OCI-LY3 (cell line): ENCODE data around the gene DLD.

ENCODE experiments used
- H2AFZ ChIP-seq: fragments of 200-600, 300-600 bp; shearing (Covaris generic); 2 replicates; pipeline ENCODE4 v1.6.0; 2014; ENCODE audit warnings: antibody characterized with exemption, low read depth, low read length
- H3K27ac ChIP-seq: fragments of 200-600, 300-600 bp; sonication (generic); 2 replicates; pipeline ENCODE4 v1.5.1; 2014; ENCODE audit warnings: mild to moderate bottlenecking, low read length, moderate library complexity, mixed read lengths
- H3K27me3 ChIP-seq: fragments of 200-600, 300-600 bp; sonication (generic); 2 replicates; pipeline ENCODE4 v1.6.1; 2014; ENCODE audit warnings: low read depth, low read length, mixed read lengths
- H3K36me3 ChIP-seq: fragments of 200-600, 300-600 bp; sonication (generic); replicated peaks from 2 replicates; pipeline ENCODE3; 2014; ENCODE audit warnings: low read depth, low read length, mixed read lengths
- H3K4me1 ChIP-seq: fragments of 300-600, 200-600 bp; sonication (generic); 2 replicates; pipeline ENCODE4 v1.6.1; 2014; ENCODE audit warnings: low read length, mixed read lengths
- H3K4me2 ChIP-seq: fragments of 200-600, 300-600 bp; sonication (generic); 2 replicates; pipeline ENCODE4 v1.6.1; 2014; ENCODE audit warnings: low read length, mixed read lengths
- H3K4me3 ChIP-seq: fragments of 300-600, 200-600 bp; sonication (generic); 2 replicates; pipeline ENCODE4 v1.5.1; 2014; ENCODE audit warnings: antibody characterized with exemption, mild to moderate bottlenecking, low read length, moderate library complexity
- H3K79me2 ChIP-seq: fragments of 300-600, 200-600 bp; shearing (Covaris generic); 2 replicates; pipeline ENCODE4 v1.6.1; 2014; ENCODE audit warnings: mild to moderate bottlenecking, low read length, mixed read lengths
- H3K9ac ChIP-seq: fragments of 300-600, 200-600 bp; shearing (Covaris generic); 2 replicates; pipeline ENCODE4 v1.6.0; 2014; ENCODE audit warnings: mild to moderate bottlenecking, low read length, moderate library complexity
- H3K9me3 ChIP-seq: fragments of 200-600, 300-600 bp; shearing (Covaris generic); 2 replicates; pipeline ENCODE4 v1.6.1; 2014; ENCODE audit warnings: low read length, mixed read lengths; ENCODE audit not compliant: insufficient read depth
- H4K20me1 ChIP-seq: fragments of 200-600, 300-600 bp; sonication (generic); 2 replicates; pipeline ENCODE4 v1.6.1; 2016; ENCODE audit warnings: low read length, mixed read lengths; ENCODE audit not compliant: insufficient read depth
- CTCF ChIP-seq: fragments of 200-600, 300-600 bp; sonication (generic); IDR thresholded peaks from 2 replicates; pipeline ENCODE4 v1.5.1; 2014; ENCODE audit warnings: antibody characterized with exemption, low read length, low read depth
- EZH2phosphoT487 ChIP-seq: fragments of 200-600 bp; shearing (Covaris generic); IDR thresholded peaks from 2 replicates; pipeline ENCODE4 v1.6.1; 2018; ENCODE audit warnings: antibody characterized with exemption, mixed run types, low read depth

DLD gene

GRCh38 chr7:107922886-107923285 is 31.9 kb downstream of the DLD start:
- H3K4me2 ChIP-seq = no peak overlapping the region
- H3K27ac ChIP-seq = no peak overlapping the region
- peaks cover 32% of the 10 kb centered on the region for H3K4me1 ChIP-seq
- peaks cover 52% of the 10 kb centered on the region for H3K36me3 ChIP-seq
- no peaks in the 10 kb centered on the region for H3K9me3 ChIP-seq
- H3K4me3 ChIP-seq = no peak overlapping the region
- H2AFZ ChIP-seq = no peak overlapping the region
- H3K27me3 ChIP-seq = no peaks in the 10 kb centered on the region
- TF ChIP-seq EZH2phosphoT487 = no peak
- TF ChIP-seq CTCF = no peak
- no peaks in the 10 kb centered on the region for H3K79me2 ChIP-seq
- H3K9ac ChIP-seq = no peak overlapping the region
- H4K20me1 ChIP-seq = 0 out of 2 replicates have a peak, but pooled peaks cover 4% of the 10 kb centered on the region

- Histone ChIP-seq H3K4me2 (no peak overlapping the region), H3K9me3 (no peaks in the 10 kb centered on the region), H4K20me1 (0 out of 2 replicates have a peak, but pooled peaks cover 4% of the 10 kb centered on the region), H3K79me2 (no peaks in the 10 kb centered on the region), H3K27ac (no peak overlapping the region), H2AFZ (no peak overlapping the region), H3K36me3 (peaks cover 41% of the 10 kb centered on the region), H3K4me1 (peaks cover 21% of the 10 kb centered on the region), H3K9ac (no peak overlapping the region), H3K27me3 (no peaks in the 10 kb centered on the region), H3K4me3 (no peak overlapping the region)
- no peak for TF ChIP-seq EZH2phosphoT487
- no peak for TF ChIP-seq CTCF
Measured at GRCh38 chr7:107924841-107925504, 34.0 kb downstream of the DLD start.

GRCh38 chr7:107926481-107926880 is 35.5 kb downstream of the DLD start:
- Histone ChIP-seq H3K27me3 (no peaks in the 10 kb centered on the region), H3K9ac (no peak overlapping the region), H3K79me2 (no peaks in the 10 kb centered on the region), H4K20me1 (no peaks in the 10 kb centered on the region), H3K9me3 (no peaks in the 10 kb centered on the region), H2AFZ (no peak overlapping the region), H3K4me1 (peaks cover 11% of the 10 kb centered on the region), H3K27ac (no peak overlapping the region), H3K4me3 (no peak overlapping the region), H3K4me2 (no peak overlapping the region), H3K36me3 (peaks cover 35% of the 10 kb centered on the region)
- TF ChIP-seq CTCF (no peak), EZH2phosphoT487 (no peak)

- Histone ChIP-seq H3K36me3 (peaks cover 23% of the 10 kb centered on the region), H3K9me3 (no peaks in the 10 kb centered on the region), H2AFZ (no peak overlapping the region), H3K4me3 (no peak overlapping the region), H3K4me2 (no peak overlapping the region), H3K27me3 (no peaks in the 10 kb centered on the region), H3K9ac (no peak overlapping the region), H3K79me2 (no peaks in the 10 kb centered on the region), H3K27ac (no peak overlapping the region), H4K20me1 (no peaks in the 10 kb centered on the region), H3K4me1 (peaks cover 1% of the 10 kb centered on the region; the same call in 1 of the 2 replicates)
- TF ChIP-seq CTCF (no peak), EZH2phosphoT487 (no peak)
Measured at GRCh38 chr7:107931740-107932515, 40.9 kb downstream of the DLD start.
